ENCODE data around the gene PDSS2. TPM values are rescaled to one million over a fixed set of nuclear protein-coding genes. Genes with fewer than 3 reads are reported as not detected.

The PDSS2 gene
- total RNA-seq, 1 experiment from 2014 or later = 17.7 TPM

DNA sequence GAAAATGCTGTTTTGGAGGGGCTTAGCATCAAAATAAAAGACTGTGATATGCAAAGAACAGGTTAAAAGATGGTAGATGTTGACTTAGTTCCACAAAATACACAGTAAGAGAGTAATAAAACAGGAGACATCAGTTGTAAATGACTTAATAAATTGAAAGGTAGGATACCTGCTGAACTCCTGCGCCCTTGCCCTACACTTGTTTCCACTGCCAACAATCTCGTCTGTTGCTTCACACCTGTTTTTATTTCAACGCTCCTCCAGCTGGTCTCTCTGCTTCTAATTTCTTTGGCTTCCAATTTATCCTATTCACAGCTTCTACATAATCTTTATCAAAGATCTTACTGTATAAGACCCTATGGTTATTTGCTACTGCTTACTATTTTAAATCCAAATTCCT, 228.1 kb downstream of the PDSS2 start:
- POLR2A ChIA-PET = no interaction called here
- no peak overlapping the region for H3K4me3 ChIP-seq (ENCODE audit: low read depth in 2 of 2, low read length in 2 of 2)

DNA sequence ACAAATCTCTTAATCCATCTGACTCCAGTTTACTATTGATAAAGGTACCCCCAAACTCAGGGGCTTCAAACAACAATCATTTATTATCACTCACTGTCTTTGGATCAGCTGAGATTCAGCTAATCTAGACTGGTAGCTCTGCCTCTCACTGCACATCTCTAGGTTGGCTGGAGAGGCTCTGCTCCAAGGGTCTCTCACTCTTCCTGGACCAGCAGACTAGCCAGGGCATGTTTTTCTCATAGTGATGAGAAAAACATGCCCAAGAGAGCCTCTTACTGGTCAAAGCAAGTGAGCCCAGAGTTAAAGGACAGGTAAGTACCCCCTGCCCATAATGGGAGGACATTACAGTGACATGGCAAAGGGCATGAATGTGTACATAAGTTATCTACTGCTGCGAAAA, 228.9 kb downstream of the PDSS2 start:
- BruUV-seq (replicated peaks) = no TSS peak
- TF ChIP-seq TCF7L2 (IDR thresholded peaks at IDR 0.05; ENCODE audit: low read depth, low read length) (no peak), POLR2AphosphoS5 (IDR thresholded peaks at IDR 0.05; ENCODE audit: low read depth, low read length) (no peak), CTCF (IDR thresholded peaks at IDR 0.05) (no peak), SIN3A (IDR thresholded peaks at IDR 0.05; ENCODE audit: borderline replicate concordance, insufficient read depth, low read depth, low read length) (no peak)
- ATAC-seq (no peak), DNase-seq (ENCODE audit: low read depth, low spot score) (no peak)
- CTCF ChIA-PET = no interaction called here
- intact Hi-C loops (cut with micrococcal nuclease; ENCODE audit: unreplicated experiment) = no loop called here
- no peaks in the 10 kb centered on the region for H3K9me3 ChIP-seq (ENCODE audit: control insufficient read depth, insufficient read depth, low read depth, low read length)
- H3K36me3 ChIP-seq (ENCODE audit: control insufficient read depth, insufficient read depth, low read length) = no peaks in the 10 kb centered on the region
- no peak overlapping the region for H3K4me3 ChIP-seq (ENCODE audit: low read depth in 2 of 2, low read length in 2 of 2)
- H3K27ac ChIP-seq (ENCODE audit: low read length) = no peak overlapping the region
- no peaks in the 10 kb centered on the region for H3K4me1 ChIP-seq (ENCODE audit: control insufficient read depth, insufficient read depth, low read length)
- no peaks in the 10 kb centered on the region for H3K27me3 ChIP-seq (ENCODE audit: control insufficient read depth, insufficient read depth, low read length)
- POLR2A ChIA-PET = no interaction called here
- in situ Hi-C loops (cut with HindIII; ENCODE audit: low pct_unique_long_range_greater_than_20kb, low sequenced_read_pairs) = no loop called here

More for the DNA sequence above, 228.1 kb downstream of the PDSS2 start:
- Histone ChIP-seq H3K4me1 (ENCODE audit: control insufficient read depth, insufficient read depth, low read length) (no peaks in the 10 kb centered on the region), H3K27ac (ENCODE audit: low read length) (no peak overlapping the region), H3K9me3 (ENCODE audit: control insufficient read depth, insufficient read depth, low read depth, low read length) (no peaks in the 10 kb centered on the region), H3K27me3 (ENCODE audit: control insufficient read depth, insufficient read depth, low read length) (no peaks in the 10 kb centered on the region), H3K36me3 (ENCODE audit: control insufficient read depth, insufficient read depth, low read length) (no peaks in the 10 kb centered on the region)
- no peak for ATAC-seq
- TF ChIP-seq TCF7L2 (IDR thresholded peaks at IDR 0.05; ENCODE audit: low read depth, low read length) (no peak), POLR2AphosphoS5 (IDR thresholded peaks at IDR 0.05; ENCODE audit: low read depth, low read length) (no peak), REST (IDR thresholded peaks at IDR 0.05; ENCODE audit: insufficient read depth in 1 of 2, low read depth in 2 of 2, low read length in 1 of 2) (no peak), CTCF (IDR thresholded peaks at IDR 0.05) (no peak), SIN3A (IDR thresholded peaks at IDR 0.05; ENCODE audit: borderline replicate concordance, insufficient read depth, low read depth, low read length) (no peak)
- DNase-seq (ENCODE audit: low read depth, low spot score) = no peak
- CTCF ChIA-PET = no interaction called here
- in situ Hi-C loops (cut with HindIII; ENCODE audit: low pct_unique_long_range_greater_than_20kb, low sequenced_read_pairs) = no loop called here
- intact Hi-C loops (cut with micrococcal nuclease; ENCODE audit: unreplicated experiment) = no loop called here
- no TSS peak for BruUV-seq (replicated peaks)

Data from Panc1 (cell line).